Esophagus muscularis mucosa (tissue), 4 donors: Measurements from ENCODE around the gene AFAP1L2. TPM values are rescaled to one million over a fixed set of nuclear protein-coding genes. Genes with fewer than 3 reads are reported as not detected.

Experiments used
- DNase-seq: peaks from one replicate; pipeline ENCODE4 v3.0.0-alpha.2; 2017; ENCODE audit errors: extremely low spot score
- H3K27ac ChIP-seq, 4 donors: fragments of 200-600 bp; sonication (generic); replicated peaks in 1 of 4; 1 replicate in 3 of 4; 2 replicates in 1 of 4; pipeline ENCODE4 v1.5.1; 2016 to 2019; ENCODE audit warnings: mild to moderate bottlenecking in 1 of 4
- H3K27me3 ChIP-seq, 4 donors: fragments of 200-600 bp; sonication (generic); one replicate each; pipeline versions ENCODE4 v1.5.1 to v1.6.0; 2016 to 2019
- H3K36me3 ChIP-seq, 4 donors: fragments of 200-600 bp; sonication (generic); one replicate each; pipeline ENCODE4 v1.5.1; 2016 to 2019
- H3K4me1 ChIP-seq, 4 donors: fragments of 200-600 bp; sonication (generic); one replicate each; pipeline ENCODE4 v1.5.1; 2016 to 2019
- H3K4me3 ChIP-seq, 4 donors: fragments of 200-600 bp; sonication (generic); 1 replicate in 2 of 4; 2 replicates in 2 of 4; pipeline ENCODE4 v1.5.1; 2016 to 2019; ENCODE audit warnings: mild to moderate bottlenecking in 4 of 4, moderate library complexity in 1 of 4
- H3K9me3 ChIP-seq, 4 donors: fragments of 200-600 bp; sonication (generic); 1 replicate in 3 of 4; 2 replicates in 1 of 4; pipeline ENCODE4 v1.5.1; 2016 to 2019
- CTCF ChIP-seq, 3 experiments: fragments of 200-600 bp in 2 of 3; fragments of 450-650 bp in 1 of 3; sonication (generic) in 2 of 3; IDR thresholded peaks; one replicate each; pipeline ENCODE4 v1.5.1; 2017 to 2019; ENCODE audit warnings: antibody characterized with exemption in 3 of 3, mild to moderate bottlenecking in 2 of 3, moderate library complexity in 1 of 3
- EP300 ChIP-seq: sonication (generic); formaldehyde crosslinking; IDR thresholded peaks from one replicate; pipeline ENCODE4 v1.6.1; 2017; ENCODE audit warnings: antibody characterized with exemption
- POLR2A ChIP-seq: fragments of 450-650 bp; IDR thresholded peaks from one replicate; pipeline ENCODE4 v1.6.1; 2017; ENCODE audit warnings: antibody characterized with exemption, moderate library complexity, mild to moderate bottlenecking, low read depth
- POLR2AphosphoS5 ChIP-seq, 2 donors: sonication (generic); formaldehyde crosslinking; IDR thresholded peaks; one replicate each; pipeline ENCODE4 v1.6.1; 2017; ENCODE audit warnings: antibody characterized with exemption in 2 of 2
- WGBS: methylation state at CpG from one replicate; pipeline ENCODE4 v1.1.5; 2018; 5-methylcytosine and 5-hydroxymethylcytosine counted together
- intact Hi-C: fragments of 100-400 bp; cut with DNase I; formaldehyde crosslinking; loops from one replicate; pipeline ENCODE4 v1.15.1; 2023
- total RNA-seq, 4 donors: library from RNA; depleted of rRNA; stranded (reverse); fragments of >200 nt; gene quantifications; one replicate each; pipeline versions ENCODE4 v1.1.0 to v1.2.1, GENCODE V29; 2016

The AFAP1L2 gene
- total RNA-seq, 4 donors from 2014 or later, result 18.5 to 23.2 (median 19.9) TPM

- intact Hi-C loops, result no loop called here
These were observed 28.3 kb upstream of the AFAP1L2 start for GRCh38 chr10:114432566-114433093.

GRCh38 chr10:114431414-114432135, 27.3 kb upstream of the AFAP1L2 start:
- H3K4me3 ChIP-seq, result no peak overlapping the region
- no peak overlapping the region for H3K27ac ChIP-seq
- no peaks in the 10 kb centered on the region for H3K27me3 ChIP-seq
- intact Hi-C loops, result no loop called here
- 97% methylated on average over 4 of the region's 4 CpGs for WGBS
- H3K36me3 ChIP-seq, result peaks cover 8 to 66% (median 39%) of the 10 kb centered on the region in 4 donors
- TF ChIP-seq POLR2A (no peak), EP300 (no peak), CTCF (IDR thresholded peaks at IDR 0.05) (no peak), POLR2AphosphoS5 (IDR thresholded peaks at IDR 0.05) (no peak)
- no peaks in the 10 kb centered on the region for H3K9me3 ChIP-seq
- no peak for DNase-seq
- H3K4me1 ChIP-seq, result peaks cover 11 to 16% (median 15%) of the 10 kb centered on the region in 4 donors

More at GRCh38 chr10:114432566-114433093, 28.3 kb upstream of the AFAP1L2 start:
- H3K36me3 ChIP-seq, result peaks cover 8 to 76% (median 45%) of the 10 kb centered on the region in 4 donors
- TF ChIP-seq EP300, result no peak
- no peak for TF ChIP-seq POLR2A
- H3K4me3 ChIP-seq, result no peak overlapping the region
- no peak for DNase-seq
- H3K27ac ChIP-seq, result no peak overlapping the region
- WGBS, result 81% methylated on average over 4 of the region's 4 CpGs
- no peaks in the 10 kb centered on the region for H3K27me3 ChIP-seq
- peaks cover under 1 to 6% (median 4%) of the 10 kb centered on the region in 4 donors for H3K4me1 ChIP-seq
- H3K9me3 ChIP-seq, result no peaks in the 10 kb centered on the region

GRCh38 chr10:114430688-114431413, 26.5 kb upstream of the AFAP1L2 start:
- WGBS, result 93% methylated on average over 12 of the region's 12 CpGs
- Histone ChIP-seq H3K36me3 (peaks cover 8 to 58% (median 32%) of the 10 kb centered on the region in 4 donors), H3K9me3 (no peaks in the 10 kb centered on the region), H3K4me3 (no peak overlapping the region), H3K4me1 (peaks cover 14 to 23% (median 17%) of the 10 kb centered on the region in 4 donors), H3K27ac (no peak overlapping the region), H3K27me3 (no peaks in the 10 kb centered on the region)
- DNase-seq, result no peak
- intact Hi-C loops, result no loop called here
- TF ChIP-seq POLR2A (no peak), EP300 (no peak), CTCF (IDR thresholded peaks at IDR 0.05) (no peak), POLR2AphosphoS5 (IDR thresholded peaks at IDR 0.05) (no peak)

GRCh38 chr10:114429581-114430335, 25.5 kb upstream of the AFAP1L2 start:
- Histone ChIP-seq H3K9me3 (no peaks in the 10 kb centered on the region), H3K4me1 (peaks cover 14 to 24% (median 17%) of the 10 kb centered on the region in 4 donors), H3K27me3 (no peaks in the 10 kb centered on the region), H3K27ac (no peak overlapping the region), H3K36me3 (peaks cover 0 to 47% (median 21%) of the 10 kb centered on the region in 4 donors), H3K4me3 (no peak overlapping the region)
- 88% methylated on average over 8 of the region's 9 CpGs for WGBS
- TF ChIP-seq EP300 (no peak), POLR2A (no peak), POLR2AphosphoS5 (IDR thresholded peaks at IDR 0.05) (no peak), CTCF (IDR thresholded peaks at IDR 0.05) (no peak)
- intact Hi-C loops, result no loop called here
- no peak for DNase-seq
